BJ (cell line): ENCODE measurements around the gene STK32C. TPM values are rescaled to one million over a fixed set of nuclear protein-coding genes. Genes with fewer than 3 reads are reported as not detected.

Experiments
- CTCF ChIA-PET: fragments of 350-600 bp; formaldehyde crosslinking; extraction: SDS; loops from one replicate; lab custom pipeline; 2021; ENCODE audit warnings: antibody characterized with exemption, inconsistent platforms; lab: Yijun Ruan, JAX
- POLR2A ChIA-PET: fragments of 300-600 bp; sonication (Branson Sonifier 250); formaldehyde crosslinking; extraction: SDS; loops from one replicate; lab custom pipeline; 2021; ENCODE audit warnings: antibody characterized with exemption; lab: Charles Lee
- DNase-seq: peaks from one replicate; pipeline ENCODE4 v3.0.0-alpha.2; 2011; ENCODE audit warnings: low read depth
- H3K27me3 ChIP-seq: 2 replicates; pipeline ENCODE4 v1.6.0; 2011; ENCODE audit warnings: low read length; ENCODE audit not compliant: control insufficient read depth, insufficient read depth
- H3K36me3 ChIP-seq: 2 replicates; pipeline ENCODE4 v1.5.1; 2011; ENCODE audit warnings: low read length; ENCODE audit not compliant: control insufficient read depth, insufficient read depth
- H3K4me3 ChIP-seq: 2 replicates; pipeline ENCODE4 v1.5.1; 2011; ENCODE audit warnings: low read depth, mild to moderate bottlenecking, control low read depth, low read length
- CTCF ChIP-seq: IDR thresholded peaks from 2 replicates; pipeline ENCODE4 v1.5.1; 2011; ENCODE audit warnings: low read depth, mild to moderate bottlenecking, control low read depth, inconsistent platforms, low read length, moderate library complexity; ENCODE audit not compliant: insufficient read depth
- polyA plus RNA-seq: library from polyadenylated mRNA; depleted of rRNA; stranded (reverse); fragments of >200 nt; gene quantifications from 2 replicates; pipeline ENCODE4 v1.2.3, GENCODE V29; 2011

STK32C gene
- polyA plus RNA-seq, 1 experiment, result 12.1 TPM

DNA sequence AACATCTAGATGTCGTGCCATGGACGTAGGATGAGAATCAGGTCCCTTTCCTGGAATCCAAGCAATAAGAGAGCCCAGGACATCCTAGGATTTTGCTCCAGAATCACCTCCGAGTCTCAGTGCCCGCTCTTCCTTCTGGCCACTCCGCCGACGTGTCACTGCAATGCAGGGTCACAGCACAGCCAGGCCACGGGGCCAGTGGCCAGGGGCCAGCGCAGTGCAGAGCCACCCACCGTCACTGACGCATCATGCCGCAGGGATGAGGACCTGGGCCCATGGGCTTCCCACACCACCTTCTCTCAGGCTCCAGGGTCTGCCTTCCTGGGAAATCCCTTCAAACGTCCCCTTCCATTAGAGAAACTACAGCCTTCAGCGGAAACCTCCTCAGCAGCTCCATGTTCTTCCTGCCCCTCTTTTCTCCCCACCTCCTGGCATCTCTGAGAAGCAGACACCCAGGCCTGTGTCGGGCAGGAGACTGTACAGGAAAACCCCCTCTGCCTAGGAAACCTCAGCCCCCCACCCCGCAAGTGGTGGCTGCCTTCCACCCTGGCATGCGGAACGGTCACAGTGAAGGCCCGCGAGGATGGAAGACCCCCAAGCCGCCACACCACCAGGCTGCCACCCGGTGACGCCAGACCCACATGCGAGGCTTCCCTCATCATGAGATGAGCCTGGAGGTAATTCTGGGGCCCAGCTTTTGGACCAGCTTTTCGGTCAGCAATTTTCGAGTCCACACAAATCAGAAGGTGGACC, 32.1 kb downstream of the STK32C start:
- no peak for TF ChIP-seq CTCF
- Histone ChIP-seq H3K4me3 (no peak overlapping the region), H3K36me3 (no peaks in the 10 kb centered on the region), H3K27me3 (peaks cover 4% of the 10 kb centered on the region; the same call in 1 of the 2 replicates)
- POLR2A ChIA-PET, result no interaction called here
- CTCF ChIA-PET, result no interaction called here
- DNase-seq, result no peak

DNA sequence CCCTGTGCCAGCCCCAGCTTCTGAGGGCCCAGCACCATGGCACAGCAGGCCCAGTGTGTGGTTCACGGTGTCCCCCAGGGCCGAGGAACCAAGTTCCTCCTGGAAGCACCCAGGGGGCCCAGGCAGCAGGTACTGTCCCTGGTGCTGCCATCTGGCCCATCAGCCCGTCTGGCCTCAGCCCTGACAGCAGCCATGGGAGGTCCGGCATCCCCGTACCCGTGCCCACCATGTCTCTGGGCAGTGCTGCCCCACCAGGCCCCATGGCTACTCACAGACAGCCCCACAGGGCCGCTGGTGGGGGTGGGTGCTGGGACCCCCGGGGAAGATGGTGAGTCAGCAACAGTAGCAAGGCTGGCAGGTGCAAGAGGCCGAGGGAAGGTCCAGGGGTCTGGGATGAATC, 32.8 kb downstream of the STK32C start:
- Histone ChIP-seq H3K27me3 (peaks cover 4% of the 10 kb centered on the region; the same call in 1 of the 2 replicates), H3K4me3 (no peak overlapping the region), H3K36me3 (no peaks in the 10 kb centered on the region)
- ChIA-PET POLR2A (no interaction called here), CTCF (no interaction called here)
- TF ChIP-seq CTCF, result no peak
- DNase-seq, result no peak

DNA sequence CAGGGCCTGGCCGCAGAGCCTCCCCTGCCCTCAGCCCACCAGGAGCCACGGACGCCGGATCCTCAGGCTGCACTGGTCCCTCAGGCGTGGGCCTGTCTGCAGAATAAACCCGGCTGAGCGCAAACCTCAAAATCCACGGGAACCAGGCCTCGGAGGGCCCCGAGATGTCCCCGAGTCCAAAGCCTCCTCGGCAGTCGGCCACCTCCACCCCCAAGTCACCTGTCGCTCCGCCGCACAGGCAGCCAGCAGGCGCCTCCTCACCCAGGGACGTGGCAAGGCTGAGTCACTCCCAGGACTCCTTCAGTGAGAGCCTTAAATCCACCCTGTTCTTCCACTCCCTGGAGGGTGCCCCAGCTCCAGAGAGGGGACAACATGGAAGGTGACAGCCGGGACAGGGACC, 33.2 kb downstream of the STK32C start:
- ChIA-PET CTCF (no interaction called here), POLR2A (no interaction called here)
- TF ChIP-seq CTCF, result no peak

GRCh38 chr10:132273966-132274365, 33.8 kb downstream of the STK32C start:
- no peak for DNase-seq
- no peak for TF ChIP-seq CTCF
- CTCF ChIA-PET, result no interaction called here
- Histone ChIP-seq H3K27me3 (peaks cover 4% of the 10 kb centered on the region; the same call in 1 of the 2 replicates), H3K4me3 (no peak overlapping the region), H3K36me3 (no peaks in the 10 kb centered on the region)
- POLR2A ChIA-PET, result no interaction called here

More for the DNA sequence above, 33.2 kb downstream of the STK32C start:
- H3K4me3 ChIP-seq, result no peak overlapping the region
- no peak for DNase-seq
- H3K36me3 ChIP-seq, result no peaks in the 10 kb centered on the region
- H3K27me3 ChIP-seq, result peaks cover 4% of the 10 kb centered on the region; the same call in 1 of the 2 replicates

GRCh38 chr10:132273304-132273944, 34.3 kb downstream of the STK32C start:
- H3K27me3 ChIP-seq, result peaks cover 4% of the 10 kb centered on the region; the same call in 1 of the 2 replicates
- H3K36me3 ChIP-seq, result no peaks in the 10 kb centered on the region
- H3K4me3 ChIP-seq, result no peak overlapping the region
- ChIA-PET CTCF (no interaction called here), POLR2A (no interaction called here)
- DNase-seq, result no peak
- TF ChIP-seq CTCF, result no peak
